ENCODE results near the gene CABP2. TPM values are rescaled to one million over a fixed set of nuclear protein-coding genes. Genes with fewer than 3 reads are reported as not detected.
A peak's percentile ranks its signal among the peaks of the same experiment; 100 is the strongest.

CABP2 gene
- polyA plus RNA-seq, 4 donors: 0.30 to 0.68 (median 0.33) TPM

- DNase-seq (ENCODE audit: low read depth in 4 of 4, low spot score in 2 of 4): peak; percentile 90 to 94 (median 92)
These were observed 14.6 kb downstream of the CABP2 start for GRCh38 chr11:67508486-67509121.

GRCh38 chr11:67507864-67508485 is 15.3 kb downstream of the CABP2 start, which contains the start of gene CDK2AP2:
Gene CDK2AP2, minus strand, starts transcription at chr11:67508162. Its CDS starts 80 bp downstream, at chr11:67508082.
- DNase-seq (ENCODE audit: low read depth in 4 of 4, low spot score in 2 of 4): peak; percentile 88 to 98 (median 92)

- no peak for DNase-seq (ENCODE audit: low read depth in 4 of 4, low spot score in 2 of 4)
These were observed 15.9 kb downstream of the CABP2 start for GRCh38 chr11:67507242-67507863.

- DNase-seq (ENCODE audit: low read depth in 4 of 4, low spot score in 2 of 4): no peak
These were observed 16.7 kb downstream of the CABP2 start for GRCh38 chr11:67506426-67507051.

- peak in 1 of 4 donors; percentile 74 for DNase-seq (ENCODE audit: low read depth in 4 of 4, low spot score in 2 of 4)
These were observed 17.4 kb downstream of the CABP2 start for GRCh38 chr11:67505605-67506396.

- no peak for DNase-seq (ENCODE audit: low read depth in 4 of 4, low spot score in 2 of 4)
These were observed 18.2 kb downstream of the CABP2 start, which contains the start of gene PITPNM1 for GRCh38 chr11:67504950-67505581. Gene PITPNM1, minus strand, starts transcription at chr11:67505363. Its CDS starts 1,183 bp downstream, at chr11:67504180.

- DNase-seq (ENCODE audit: low read depth in 4 of 4, low spot score in 2 of 4): no peak
These were observed 19.0 kb downstream of the CABP2 start for GRCh38 chr11:67504005-67504949.

GRCh38 chr11:67503119-67504004 is 19.9 kb downstream of the CABP2 start:
- no peak for DNase-seq (ENCODE audit: low read depth in 4 of 4, low spot score in 2 of 4)

- DNase-seq (ENCODE audit: low read depth in 4 of 4, low spot score in 2 of 4): no peak
These were observed 20.8 kb downstream of the CABP2 start for GRCh38 chr11:67502328-67502979.

GRCh38 chr11:67501854-67502253 is 21.4 kb downstream of the CABP2 start:
- no peak for DNase-seq (ENCODE audit: low read depth in 4 of 4, low spot score in 2 of 4)

- no peak for DNase-seq (ENCODE audit: low read depth in 4 of 4, low spot score in 2 of 4)
These were observed 22.2 kb downstream of the CABP2 start for GRCh38 chr11:67500831-67501715.

- DNase-seq (ENCODE audit: low read depth in 4 of 4, low spot score in 2 of 4): no peak
These were observed 22.8 kb downstream of the CABP2 start for GRCh38 chr11:67500484-67500821.

GRCh38 chr11:67499808-67500483 is 23.3 kb downstream of the CABP2 start:
- no peak for DNase-seq (ENCODE audit: low read depth in 4 of 4, low spot score in 2 of 4)

- no peak for DNase-seq (ENCODE audit: low read depth in 4 of 4, low spot score in 2 of 4)
These were observed 24.7 kb downstream of the CABP2 start for GRCh38 chr11:67498544-67498972.

GRCh38 chr11:67497656-67498291 is 25.5 kb downstream of the CABP2 start:
- DNase-seq (ENCODE audit: low read depth in 4 of 4, low spot score in 2 of 4): no peak
